Stimulated activated CD4-positive, alpha-beta T cell treated with anti-CD3 and anti-CD28 coated beads, Interleukin-2, amount 100 ng/mL, for 24 hours (primary cell): ENCODE results near the gene STAG1.
"Not testable (repeated sequence)": the region's sequence is repeated elsewhere in the genome, so short reads cannot be mapped to it uniquely, and the experiment has no call there.

Source experiments
- DNase-seq, 2 donors: peaks; one replicate each; pipeline ENCODE4 v3.0.0-alpha.2; 2020

Gene STAG1

GRCh38 chr3:136741063-136741462 lies 11.1 kb downstream of the STAG1 start:
- no peak for DNase-seq

GRCh38 chr3:136740351-136740958 lies 11.7 kb downstream of the STAG1 start:
- DNase-seq = no peak

- not testable (repeated sequence) for DNase-seq
Observed at GRCh38 chr3:136736950-136737349, 15.2 kb downstream of the STAG1 start.

- DNase-seq = no peak
Observed at GRCh38 chr3:136735103-136735502, 17.1 kb downstream of the STAG1 start.

GRCh38 chr3:136734382-136735070 lies 17.7 kb downstream of the STAG1 start:
- no peak for DNase-seq

- DNase-seq = no peak
Observed at GRCh38 chr3:136733317-136733833, 18.8 kb downstream of the STAG1 start.

GRCh38 chr3:136731274-136731884 lies 20.8 kb downstream of the STAG1 start:
- DNase-seq = no peak

- no peak for DNase-seq
Observed at GRCh38 chr3:136730595-136731273, 21.4 kb downstream of the STAG1 start.

- DNase-seq = no peak
Observed at GRCh38 chr3:136728918-136729317, 23.3 kb downstream of the STAG1 start.

GRCh38 chr3:136728473-136728872 lies 23.7 kb downstream of the STAG1 start:
- no peak for DNase-seq

- DNase-seq = no peak
Observed at GRCh38 chr3:136725468-136725867, 26.7 kb downstream of the STAG1 start.

GRCh38 chr3:136722916-136723315 lies 29.3 kb downstream of the STAG1 start:
- DNase-seq = not testable (repeated sequence)

GRCh38 chr3:136722399-136722798 lies 29.8 kb downstream of the STAG1 start:
- not testable (repeated sequence) for DNase-seq

GRCh38 chr3:136720091-136720490 lies 32.1 kb downstream of the STAG1 start:
- DNase-seq = no peak

- no peak for DNase-seq
Observed at GRCh38 chr3:136716629-136717028, 35.5 kb downstream of the STAG1 start.

GRCh38 chr3:136714020-136714419 lies 38.2 kb downstream of the STAG1 start:
- no peak for DNase-seq

GRCh38 chr3:136712941-136713340 lies 39.2 kb downstream of the STAG1 start:
- no peak for DNase-seq

- not testable (repeated sequence) for DNase-seq
Observed at GRCh38 chr3:136711888-136712287, 40.3 kb downstream of the STAG1 start.

GRCh38 chr3:136711277-136711676 lies 40.9 kb downstream of the STAG1 start:
- DNase-seq = no peak

- not testable (repeated sequence) for DNase-seq
Observed at GRCh38 chr3:136709775-136710174, 42.4 kb downstream of the STAG1 start.

- no peak for DNase-seq
Observed at GRCh38 chr3:136708333-136708985, 43.7 kb downstream of the STAG1 start.

- no peak for DNase-seq
Observed at GRCh38 chr3:136703429-136703828, 48.7 kb downstream of the STAG1 start.

GRCh38 chr3:136699271-136699828 lies 52.8 kb downstream of the STAG1 start:
- DNase-seq = no peak
